IMR-90 (cell line): Measurements from ENCODE around the gene ELP4. TPM values are rescaled to one million over a fixed set of nuclear protein-coding genes. Genes with fewer than 3 reads are reported as not detected.

Experiments
- ATAC-seq: fragments of 200-7000 bp; cut with Tn5 transposase; 2 replicates; pipeline ENCODE4 v1.9.1; 2020; ENCODE audit warnings: low read depth, mild to moderate bottlenecking, moderate library complexity
- BruUV-seq: library from RNA; stranded (reverse); fragments of 400-500 nt; replicated peaks from 2 replicates; lab custom pipeline; 2021; lab: Mats Ljungman, UMichigan
- CTCF ChIA-PET: fragments of 300-600 bp; formaldehyde crosslinking; extraction: SDS; loops from one replicate; lab custom pipeline; 2021; ENCODE audit warnings: antibody characterized with exemption; lab: Yijun Ruan, JAX
- POLR2A ChIA-PET: fragments of 300-600 bp; sonication (Branson Sonifier 250); formaldehyde crosslinking; loops from one replicate; lab custom pipeline; 2022; ENCODE audit warnings: antibody characterized with exemption; ENCODE audit not compliant: unreplicated experiment; lab: Charles Lee
- DNase-seq: peaks from one replicate; pipeline ENCODE4 v3.0.0; 2013
- H2AFZ ChIP-seq: replicated peaks from 2 replicates; pipeline ENCODE3; 2013; ENCODE audit warnings: low read length, mild to moderate bottlenecking; ENCODE audit not compliant: poor library complexity
- H2AK5ac ChIP-seq: 2 replicates; pipeline ENCODE4 v1.6.1; 2013; ENCODE audit warnings: low read depth, low read length, inconsistent platforms
- H2AK9ac ChIP-seq: replicated peaks from 2 replicates; pipeline ENCODE3; 2013; ENCODE audit warnings: mild to moderate bottlenecking, low read depth, low read length, moderate library complexity; ENCODE audit not compliant: poor library complexity
- H2BK120ac ChIP-seq: 2 replicates; pipeline ENCODE4 v1.6.1; 2013; ENCODE audit warnings: low read depth, low read length, inconsistent platforms
- H2BK15ac ChIP-seq: 3 replicates; pipeline ENCODE4 v1.6.1; 2013; ENCODE audit warnings: low read depth, low read length, inconsistent platforms
- H2BK20ac ChIP-seq: 2 replicates; pipeline ENCODE4 v1.6.1; 2013; ENCODE audit warnings: low read depth, mild to moderate bottlenecking, inconsistent platforms, low read length, moderate library complexity
- H2BK5ac ChIP-seq: 2 replicates; pipeline ENCODE4 v1.6.1; 2013; ENCODE audit warnings: mild to moderate bottlenecking, low read depth, low read length, inconsistent platforms; ENCODE audit not compliant: poor library complexity, severe bottlenecking
- H3K14ac ChIP-seq: replicated peaks from 2 replicates; pipeline ENCODE4 v1.6.1; 2013; ENCODE audit warnings: low read depth, low read length, inconsistent platforms
- H3K18ac ChIP-seq: 2 replicates; pipeline ENCODE4 v1.6.1; 2013; ENCODE audit warnings: low read depth, low read length, control low read depth
- H3K23ac ChIP-seq: 2 replicates; pipeline ENCODE4 v1.6.1; 2013; ENCODE audit warnings: low read depth, low read length, inconsistent platforms
- H3K27ac ChIP-seq: 2 replicates; pipeline ENCODE4 v1.5.1; 2013; ENCODE audit warnings: mild to moderate bottlenecking, control low read depth, low read length; ENCODE audit not compliant: insufficient read depth
- H3K27me3 ChIP-seq: 2 replicates; pipeline ENCODE4 v1.6.1; 2013; ENCODE audit warnings: low read length; ENCODE audit not compliant: control insufficient read depth, insufficient read depth
- H3K36me3 ChIP-seq: 2 replicates; pipeline ENCODE4 v1.6.1; 2013; ENCODE audit warnings: low read length, mixed read lengths; ENCODE audit not compliant: control insufficient read depth, insufficient read depth
- H3K4ac ChIP-seq: 2 replicates; pipeline ENCODE4 v1.6.1; 2013; ENCODE audit warnings: low read depth, low read length, inconsistent platforms
- H3K4me1 ChIP-seq: 2 replicates; pipeline ENCODE4 v1.6.1; 2013; ENCODE audit warnings: low read length, mixed read lengths; ENCODE audit not compliant: control insufficient read depth, insufficient read depth
- H3K4me2 ChIP-seq: 2 replicates; pipeline ENCODE4 v1.6.1; 2013; ENCODE audit warnings: low read depth, mild to moderate bottlenecking, control low read depth, low read length, moderate library complexity
- H3K4me3 ChIP-seq: 2 replicates; pipeline ENCODE4 v1.5.1; 2013; ENCODE audit warnings: low read depth, mild to moderate bottlenecking, control low read depth, low read length, moderate library complexity; ENCODE audit not compliant: insufficient read depth
- H3K56ac ChIP-seq: 2 replicates; pipeline ENCODE4 v1.6.1; 2013; ENCODE audit warnings: low read length, inconsistent platforms; ENCODE audit not compliant: insufficient read depth; ENCODE audit errors: extremely low read depth
- H3K79me1 ChIP-seq, 2 experiments: 2 replicates each; pipeline ENCODE4 v1.6.1; 2013; ENCODE audit warnings: low read length in 2 of 2, inconsistent platforms in 1 of 2, low read depth in 1 of 2
- H3K9ac ChIP-seq: 2 replicates; pipeline ENCODE4 v1.6.1; 2013; ENCODE audit warnings: low read depth, low read length, control low read depth
- H3K9me1 ChIP-seq: 2 replicates; pipeline ENCODE4 v1.6.1; 2013; ENCODE audit warnings: low read length, inconsistent platforms; ENCODE audit not compliant: insufficient read depth
- H3K9me3 ChIP-seq: 2 replicates; pipeline ENCODE4 v1.6.1; 2013; ENCODE audit warnings: low read length; ENCODE audit not compliant: control insufficient read depth, insufficient read depth
- H4K20me1 ChIP-seq: 2 replicates; pipeline ENCODE4 v1.6.1; 2013; ENCODE audit warnings: low read length, inconsistent platforms; ENCODE audit not compliant: insufficient read depth
- H4K5ac ChIP-seq: 2 replicates; pipeline ENCODE4 v1.6.1; 2013; ENCODE audit warnings: mild to moderate bottlenecking, low read depth, low read length, control low read depth
- H4K8ac ChIP-seq, 2 experiments: 2 replicates each; pipeline ENCODE4 v1.6.1; 2013; ENCODE audit warnings: low read depth in 2 of 2, low read length in 2 of 2, control low read depth in 1 of 2, inconsistent platforms in 1 of 2
- H4K91ac ChIP-seq: 2 replicates; pipeline ENCODE4 v1.6.1; 2013; ENCODE audit warnings: low read depth, low read length, inconsistent platforms; ENCODE audit not compliant: insufficient read depth
- CTCF ChIP-seq: conservative IDR thresholded peaks from 2 replicates; pipeline ENCODE4 v1.5.1; 2012; ENCODE audit warnings: mild to moderate bottlenecking, low read depth, low read length, improper control_type of control experiment
- FOS ChIP-seq: fragments of 150-350 bp; IDR thresholded peaks from 2 replicates; pipeline ENCODE4 v1.6.1; 2016; ENCODE audit warnings: low read depth, low read length
- MAZ ChIP-seq: IDR thresholded peaks from 2 replicates; pipeline ENCODE4 v1.6.1; 2012; ENCODE audit warnings: low read depth, mild to moderate bottlenecking, low read length, improper control_type of control experiment, moderate library complexity, borderline replicate concordance
- POLR2A ChIP-seq: IDR thresholded peaks from 2 replicates; pipeline ENCODE4 v1.6.1; 2012; ENCODE audit warnings: mild to moderate bottlenecking, low read depth, low read length
- RFX5 ChIP-seq: IDR thresholded peaks from 2 replicates; pipeline ENCODE4 v1.8.0; 2012; ENCODE audit warnings: low read depth, mild to moderate bottlenecking, low read length, moderate library complexity
- WGBS, 2 experiments: methylation state at CpG; one replicate each; pipeline versions ENCODE4 v1.1.5 to v1.1.7; 2013; ENCODE audit warnings: missing lambda C conversion rate in 2 of 2; ENCODE audit not compliant: insufficient read length in 1 of 2; ENCODE audit errors: extremely low coverage in 2 of 2; 5-methylcytosine and 5-hydroxymethylcytosine counted together
- dilution Hi-C: fragments of 300-500 bp; cut with HindIII; formaldehyde crosslinking; loops from one replicate; pipeline ENCODE4 v1.14.3; 2018; ENCODE audit warnings: low sequenced_read_pairs; ENCODE audit not compliant: unreplicated experiment
- in situ Hi-C: fragments of 300-500 bp; cut with MboI; formaldehyde crosslinking; loops from 3 replicates; pipeline ENCODE4 v1.14.3; 2019; ENCODE audit warnings: low sequenced_read_pairs, inconsistent platforms, mixed read lengths
- intact Hi-C: fragments of 100-400 bp; cut with micrococcal nuclease; formaldehyde crosslinking; loops from 2 replicates; pipeline ENCODE4 v1.10.0; 2022
- polyA plus RNA-seq, 3 experiments: library from polyadenylated mRNA; depleted of rRNA; stranded (reverse); fragments of >200 nt; gene quantifications; 2 replicates each; pipeline ENCODE4 v1.2.3, GENCODE V29; 2012; ENCODE audit warnings: low replicate concordance in 1 of 3
- total RNA-seq: library from RNA; depleted of rRNA; stranded (reverse); fragments of >200 nt; gene quantifications from 2 replicates; pipeline ENCODE4 v1.2.3, GENCODE V29; 2012

The ELP4 gene
- total and polyA plus RNA-seq, 2 of the 4 experiments (the other 2 are of a cell fraction) = 8.4 to 20.4 TPM

- no TSS peak for BruUV-seq
- Histone ChIP-seq H4K91ac (no peak overlapping the region), H4K8ac (no peak overlapping the region), H3K23ac (no peak overlapping the region; the same call in 1 of the 2 replicates), H3K14ac (no peak overlapping the region), H2AFZ (no peak overlapping the region), H3K9me3 (peaks cover 4% of the 10 kb centered on the region; the same call in 1 of the 2 replicates), H3K79me1 (no peaks in the 10 kb centered on the region), H3K27me3 (peaks cover 99% of the 10 kb centered on the region), H3K4me1 (no peaks in the 10 kb centered on the region; the same call in 1 of the 2 replicates), H2BK20ac (no peak overlapping the region), H4K5ac (no peak overlapping the region), H3K4me2 (no peak overlapping the region; the same call in 1 of the 2 replicates), H4K20me1 (peaks cover 12% of the 10 kb centered on the region), H3K56ac (no peak overlapping the region), H2BK5ac (no peak overlapping the region), H3K4me3 (no peak overlapping the region), H2BK15ac (no peak overlapping the region), H2AK5ac (no peak overlapping the region), H3K18ac (no peak overlapping the region), H3K9ac (no peak overlapping the region), H3K4ac (no peak overlapping the region), H2BK120ac (no peak overlapping the region), H3K36me3 (no peaks in the 10 kb centered on the region), H2AK9ac (no peak overlapping the region), H3K9me1 (no peaks in the 10 kb centered on the region), H3K27ac (no peak overlapping the region)
- intact Hi-C loops (no loop called here), dilution Hi-C loops (no loop called here), in situ Hi-C loops (no loop called here)
- POLR2A ChIA-PET = no interaction called here
- TF ChIP-seq POLR2A (no peak), RFX5 (no peak), MAZ (no peak), FOS (no peak), CTCF (no peak)
- DNase-seq (no peak), ATAC-seq (no peak)
- 8% methylated on average over 10 of the region's 35 CpGs; no CpG with 5 or more reads in 1 of the 2 experiments for WGBS, 2 experiments
- CTCF ChIA-PET = no interaction called here
These were observed 304.0 kb downstream of the ELP4 start for GRCh38 chr11:31813391-31814175.
